Choroid plexus epithelial cell (primary cell): ENCODE measurements around the gene HDAC7.

Source experiments
- DNase-seq: peaks from one replicate; pipeline ENCODE4 v3.0.0-alpha.2; 2010; ENCODE audit warnings: low read depth
- H3K4me3 ChIP-seq: 2 replicates; pipeline ENCODE4 v1.5.1; 2011; ENCODE audit warnings: low read depth, mild to moderate bottlenecking, control low read depth, low read length, moderate library complexity
- TF ChIP-seq, protein P1 (sequence below): conservative IDR thresholded peaks from 2 replicates; pipeline ENCODE4 v1.5.1; 2011; ENCODE audit warnings: low read depth, mild to moderate bottlenecking, control low read depth, inconsistent platforms, low read length, moderate library complexity

Gene HDAC7

GRCh38 chr12:47745485-47746041 is 74.1 kb downstream of the HDAC7 start:
- TF ChIP-seq, protein P1, sequence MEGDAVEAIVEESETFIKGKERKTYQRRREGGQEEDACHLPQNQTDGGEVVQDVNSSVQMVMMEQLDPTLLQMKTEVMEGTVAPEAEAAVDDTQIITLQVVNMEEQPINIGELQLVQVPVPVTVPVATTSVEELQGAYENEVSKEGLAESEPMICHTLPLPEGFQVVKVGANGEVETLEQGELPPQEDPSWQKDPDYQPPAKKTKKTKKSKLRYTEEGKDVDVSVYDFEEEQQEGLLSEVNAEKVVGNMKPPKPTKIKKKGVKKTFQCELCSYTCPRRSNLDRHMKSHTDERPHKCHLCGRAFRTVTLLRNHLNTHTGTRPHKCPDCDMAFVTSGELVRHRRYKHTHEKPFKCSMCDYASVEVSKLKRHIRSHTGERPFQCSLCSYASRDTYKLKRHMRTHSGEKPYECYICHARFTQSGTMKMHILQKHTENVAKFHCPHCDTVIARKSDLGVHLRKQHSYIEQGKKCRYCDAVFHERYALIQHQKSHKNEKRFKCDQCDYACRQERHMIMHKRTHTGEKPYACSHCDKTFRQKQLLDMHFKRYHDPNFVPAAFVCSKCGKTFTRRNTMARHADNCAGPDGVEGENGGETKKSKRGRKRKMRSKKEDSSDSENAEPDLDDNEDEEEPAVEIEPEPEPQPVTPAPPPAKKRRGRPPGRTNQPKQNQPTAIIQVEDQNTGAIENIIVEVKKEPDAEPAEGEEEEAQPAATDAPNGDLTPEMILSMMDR: no peak
- DNase-seq: no peak
- H3K4me3 ChIP-seq: no peak overlapping the region

DNA sequence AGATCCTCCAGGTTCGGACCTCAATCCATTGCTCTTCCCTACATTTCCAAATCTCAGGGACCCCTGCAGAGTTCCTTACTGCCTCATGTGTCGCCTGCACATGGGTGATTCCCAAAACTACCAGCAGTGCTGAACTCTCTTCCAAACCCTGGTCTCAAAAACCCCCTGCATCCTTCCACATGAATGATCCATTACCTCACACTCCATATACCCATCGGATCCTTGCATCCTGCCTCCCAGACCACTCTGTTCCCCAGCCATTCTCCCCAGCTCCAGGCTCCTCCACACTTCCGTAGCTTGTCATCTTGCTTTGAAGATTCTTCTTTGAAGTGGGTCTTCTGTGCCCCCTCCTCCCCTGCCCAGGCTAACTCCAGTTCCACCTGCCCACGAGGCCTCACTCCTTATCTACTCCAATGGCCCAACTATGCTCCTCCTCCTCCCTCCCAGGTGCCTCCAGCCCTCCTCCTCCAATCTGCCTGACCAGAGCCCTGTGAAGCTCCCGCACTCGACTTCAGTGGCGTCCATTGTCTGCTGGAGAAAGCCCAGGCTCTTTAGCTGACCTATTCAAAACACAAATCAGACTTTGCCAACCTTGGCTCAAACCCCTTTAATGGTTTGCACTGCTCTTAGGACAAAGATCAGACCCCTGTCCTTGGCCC is 74.8 kb downstream of the HDAC7 start:
- H3K4me3 ChIP-seq: no peak overlapping the region
- TF ChIP-seq, protein P1: no peak
- no peak for DNase-seq

GRCh38 chr12:47744005-47744651 is 75.6 kb downstream of the HDAC7 start:
- TF ChIP-seq, protein P1: peak; percentile 56
- no peak for DNase-seq
- no peak overlapping the region for H3K4me3 ChIP-seq

DNA sequence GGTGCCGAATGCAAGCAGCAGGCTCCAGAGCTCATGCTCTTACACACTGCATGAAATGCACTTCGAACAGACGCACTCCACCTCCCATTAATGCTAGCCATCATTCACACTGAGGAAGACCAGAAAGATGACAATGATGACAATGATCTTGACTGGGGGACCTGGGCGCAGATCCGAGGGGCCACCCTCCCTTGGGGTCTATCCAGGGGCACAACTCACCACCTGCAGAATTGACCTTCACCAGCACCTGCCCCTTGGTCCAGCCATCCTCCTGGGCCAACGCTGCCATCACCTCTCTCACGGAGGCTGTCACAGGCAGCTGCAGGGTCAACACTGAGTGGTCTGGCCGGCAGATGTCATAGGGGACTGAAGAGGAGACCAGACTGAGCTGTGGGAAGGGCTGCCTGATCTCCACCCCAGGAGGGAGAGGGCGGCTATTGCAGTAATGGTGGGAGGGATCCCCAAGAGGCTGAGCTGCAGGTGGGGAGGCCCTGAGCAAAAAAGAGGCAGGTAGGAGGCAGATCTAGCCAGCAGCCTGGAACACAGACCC is 76.3 kb downstream of the HDAC7 start:
- DNase-seq: no peak
- H3K4me3 ChIP-seq: no peak overlapping the region
- TF ChIP-seq, protein P1: no peak

DNA sequence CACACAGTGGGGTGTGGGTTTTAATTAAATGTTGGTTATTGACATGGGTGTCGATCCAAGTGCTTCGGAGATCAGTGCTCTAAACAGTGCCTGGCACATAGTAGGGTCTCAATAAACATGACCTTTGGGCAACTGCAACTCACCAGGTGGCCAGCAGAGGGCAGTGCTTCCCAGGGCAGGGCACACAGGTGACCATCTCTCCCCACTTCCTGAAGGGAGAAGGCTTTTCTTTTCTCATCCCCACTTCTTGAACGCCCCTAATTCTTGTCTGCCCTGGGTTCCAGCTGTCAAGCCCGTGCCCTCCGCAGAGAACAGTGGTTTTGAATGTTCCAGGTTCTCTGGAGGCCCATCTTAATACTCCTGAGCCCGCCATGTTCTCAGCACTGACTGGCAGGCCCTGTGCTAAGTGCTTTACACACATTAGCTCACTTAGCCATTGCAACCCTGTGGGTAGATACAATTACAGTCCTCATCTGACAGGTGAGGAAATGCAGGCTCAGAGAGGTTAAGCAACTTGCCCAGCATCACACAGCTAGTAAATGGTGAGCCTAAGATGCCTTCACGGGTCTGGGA is 77.4 kb downstream of the HDAC7 start:
- no peak overlapping the region for H3K4me3 ChIP-seq
- peak; percentile 37 for DNase-seq
- TF ChIP-seq, protein P1: peak; percentile 99

DNA sequence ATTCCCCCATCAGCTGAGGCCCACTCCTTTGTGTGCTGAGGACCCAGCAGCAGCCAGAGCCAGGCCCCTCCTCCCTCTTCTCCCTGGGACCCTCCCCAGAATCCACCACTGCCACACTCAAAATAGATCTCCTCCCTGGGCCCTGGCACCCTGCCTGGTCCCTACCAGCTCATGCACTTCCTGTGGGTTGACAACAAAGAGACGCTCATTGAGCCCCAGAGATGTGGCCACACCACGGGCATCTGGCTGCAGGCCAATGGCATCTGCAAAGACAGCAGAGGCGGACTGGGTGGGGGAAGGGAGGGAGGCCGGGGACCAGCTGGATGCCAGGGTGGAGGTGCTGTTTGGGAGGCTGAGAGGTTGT is 78.4 kb downstream of the HDAC7 start:
- DNase-seq: no peak
- TF ChIP-seq, protein P1: no peak
- H3K4me3 ChIP-seq: no peak overlapping the region
